WTC11 (cell line): ENCODE measurements around the gene SGK2.

Experiments
- CREB1 ChIP-seq: sonication (generic); formaldehyde crosslinking; IDR thresholded peaks from 2 replicates; pipeline ENCODE4 v1.8.0; 2023; ENCODE audit warnings: mild to moderate bottlenecking, missing genetic modification reagents
- FOXJ3 ChIP-seq: sonication (generic); formaldehyde crosslinking; IDR thresholded peaks from 2 replicates; pipeline ENCODE4 v1.9.0; 2021; ENCODE audit warnings: missing genetic modification reagents, mild to moderate bottlenecking, borderline replicate concordance
- GRHL2 ChIP-seq: fragments of 250-450 bp; sonication (Bioruptor Pico); IDR thresholded peaks from 2 replicates; pipeline ENCODE4 v1.8.0; 2022; ENCODE audit warnings: mild to moderate bottlenecking, moderate library complexity; ENCODE audit not compliant: insufficient replicate concordance, severe bottlenecking
- OVOL2 ChIP-seq: fragments of 250-450 bp; sonication (Bioruptor Pico); IDR thresholded peaks from 2 replicates; pipeline ENCODE4 v1.9.0; 2021; ENCODE audit warnings: mild to moderate bottlenecking, borderline replicate concordance
- TF ChIP-seq, protein P1 (sequence below): sonication (generic); formaldehyde crosslinking; IDR thresholded peaks from 2 replicates; pipeline ENCODE4 v1.8.1; 2023; ENCODE audit warnings: mild to moderate bottlenecking, missing genetic modification reagents, moderate library complexity
- TF ChIP-seq, protein P2 (sequence below): fragments of 200-600 bp; IDR thresholded peaks from 2 replicates; pipeline ENCODE4 v1.8.0; 2022; ENCODE audit warnings: antibody characterized with exemption

DNA sequence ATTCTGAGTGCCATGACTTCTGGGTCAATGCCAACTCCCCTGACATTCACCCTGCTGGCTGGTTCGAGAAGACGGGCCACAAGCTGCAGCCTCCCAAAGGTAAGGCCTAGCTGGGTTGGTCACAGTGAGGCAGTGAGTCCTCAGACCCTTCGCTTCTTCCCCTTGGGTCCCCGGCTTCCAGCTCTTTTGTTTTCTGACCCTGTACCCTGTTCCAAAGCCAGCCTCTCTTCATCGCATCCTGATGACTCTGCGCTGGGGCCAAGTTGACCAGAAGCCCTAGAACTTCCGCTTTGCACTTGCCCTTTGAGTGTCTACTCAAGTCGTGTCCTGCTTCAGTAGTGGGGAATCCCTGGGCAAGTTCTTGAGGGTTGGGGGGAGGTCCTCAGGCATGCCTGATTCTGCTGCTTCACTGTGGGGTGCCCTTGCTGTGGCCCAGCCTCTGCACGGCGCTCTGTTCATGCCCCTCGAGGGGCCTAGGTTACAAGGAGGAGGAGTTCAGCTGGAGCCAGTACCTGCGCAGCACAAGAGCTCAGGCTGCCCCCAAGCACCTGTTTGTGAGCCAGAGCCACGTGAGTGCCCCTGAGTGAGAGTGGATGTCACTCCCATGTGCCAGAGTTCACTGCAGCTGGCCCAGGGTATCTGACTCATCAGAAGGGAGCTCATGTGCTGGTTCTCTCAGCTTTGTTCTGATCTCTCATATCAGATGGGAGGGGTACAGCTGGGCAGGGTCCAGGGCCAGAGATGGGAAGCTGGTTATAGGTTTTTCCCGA lies 28.3 kb upstream of the SGK2 start:
- TF ChIP-seq, protein P1, sequence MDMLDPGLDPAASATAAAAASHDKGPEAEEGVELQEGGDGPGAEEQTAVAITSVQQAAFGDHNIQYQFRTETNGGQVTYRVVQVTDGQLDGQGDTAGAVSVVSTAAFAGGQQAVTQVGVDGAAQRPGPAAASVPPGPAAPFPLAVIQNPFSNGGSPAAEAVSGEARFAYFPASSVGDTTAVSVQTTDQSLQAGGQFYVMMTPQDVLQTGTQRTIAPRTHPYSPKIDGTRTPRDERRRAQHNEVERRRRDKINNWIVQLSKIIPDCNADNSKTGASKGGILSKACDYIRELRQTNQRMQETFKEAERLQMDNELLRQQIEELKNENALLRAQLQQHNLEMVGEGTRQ (CRISPR knock-in tag), result no peak
- no peak for TF ChIP-seq OVOL2
- TF ChIP-seq GRHL2 (CRISPR knock-in tag), result no peak
- TF ChIP-seq, protein P2, sequence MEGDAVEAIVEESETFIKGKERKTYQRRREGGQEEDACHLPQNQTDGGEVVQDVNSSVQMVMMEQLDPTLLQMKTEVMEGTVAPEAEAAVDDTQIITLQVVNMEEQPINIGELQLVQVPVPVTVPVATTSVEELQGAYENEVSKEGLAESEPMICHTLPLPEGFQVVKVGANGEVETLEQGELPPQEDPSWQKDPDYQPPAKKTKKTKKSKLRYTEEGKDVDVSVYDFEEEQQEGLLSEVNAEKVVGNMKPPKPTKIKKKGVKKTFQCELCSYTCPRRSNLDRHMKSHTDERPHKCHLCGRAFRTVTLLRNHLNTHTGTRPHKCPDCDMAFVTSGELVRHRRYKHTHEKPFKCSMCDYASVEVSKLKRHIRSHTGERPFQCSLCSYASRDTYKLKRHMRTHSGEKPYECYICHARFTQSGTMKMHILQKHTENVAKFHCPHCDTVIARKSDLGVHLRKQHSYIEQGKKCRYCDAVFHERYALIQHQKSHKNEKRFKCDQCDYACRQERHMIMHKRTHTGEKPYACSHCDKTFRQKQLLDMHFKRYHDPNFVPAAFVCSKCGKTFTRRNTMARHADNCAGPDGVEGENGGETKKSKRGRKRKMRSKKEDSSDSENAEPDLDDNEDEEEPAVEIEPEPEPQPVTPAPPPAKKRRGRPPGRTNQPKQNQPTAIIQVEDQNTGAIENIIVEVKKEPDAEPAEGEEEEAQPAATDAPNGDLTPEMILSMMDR, result no peak
- TF ChIP-seq FOXJ3 (CRISPR knock-in tag), result no peak
- no peak for TF ChIP-seq CREB1 (CRISPR knock-in tag)
